Measurements from ENCODE around the gene CCDC192. TPM values are rescaled to one million over a fixed set of nuclear protein-coding genes. Genes with fewer than 3 reads are reported as not detected.
"Not testable (repeated sequence)": the region's sequence is repeated elsewhere in the genome, so short reads cannot be mapped to it uniquely, and the experiment has no call there.

Gene CCDC192
- total RNA-seq, 1 donor from 2014 or later: not detected

- ChIA-PET CTCF (no interaction called here), POLR2A (no interaction called here)
- ATAC-seq (ENCODE audit: low read depth) (no peak), DNase-seq (no peak)
- intact Hi-C loops (cut with micrococcal nuclease): loop anchor here (5.0 kb wide), 1 partner anchor 1969 kb away; the partner anchor contains the start of gene MINAR2
- no peaks in the 10 kb centered on the region for H3K4me1 Mint-ChIP-seq
- peaks cover 15% of the 10 kb centered on the region for H3K9me3 Mint-ChIP-seq
- H3K27ac Mint-ChIP-seq: no peak overlapping the region
- H3K36me3 Mint-ChIP-seq (ENCODE audit: low read depth): no peaks in the 10 kb centered on the region
- peaks cover 3% of the 10 kb centered on the region for H3K27me3 Mint-ChIP-seq
- TF ChIP-seq, protein P1, sequence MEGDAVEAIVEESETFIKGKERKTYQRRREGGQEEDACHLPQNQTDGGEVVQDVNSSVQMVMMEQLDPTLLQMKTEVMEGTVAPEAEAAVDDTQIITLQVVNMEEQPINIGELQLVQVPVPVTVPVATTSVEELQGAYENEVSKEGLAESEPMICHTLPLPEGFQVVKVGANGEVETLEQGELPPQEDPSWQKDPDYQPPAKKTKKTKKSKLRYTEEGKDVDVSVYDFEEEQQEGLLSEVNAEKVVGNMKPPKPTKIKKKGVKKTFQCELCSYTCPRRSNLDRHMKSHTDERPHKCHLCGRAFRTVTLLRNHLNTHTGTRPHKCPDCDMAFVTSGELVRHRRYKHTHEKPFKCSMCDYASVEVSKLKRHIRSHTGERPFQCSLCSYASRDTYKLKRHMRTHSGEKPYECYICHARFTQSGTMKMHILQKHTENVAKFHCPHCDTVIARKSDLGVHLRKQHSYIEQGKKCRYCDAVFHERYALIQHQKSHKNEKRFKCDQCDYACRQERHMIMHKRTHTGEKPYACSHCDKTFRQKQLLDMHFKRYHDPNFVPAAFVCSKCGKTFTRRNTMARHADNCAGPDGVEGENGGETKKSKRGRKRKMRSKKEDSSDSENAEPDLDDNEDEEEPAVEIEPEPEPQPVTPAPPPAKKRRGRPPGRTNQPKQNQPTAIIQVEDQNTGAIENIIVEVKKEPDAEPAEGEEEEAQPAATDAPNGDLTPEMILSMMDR (IDR thresholded peaks at IDR 0.05): no peak
- no peak overlapping the region for H3K4me3 Mint-ChIP-seq
Measured at GRCh38 chr5:127777957-127778356, 74.8 kb downstream of the CCDC192 start.

GRCh38 chr5:127782450-127782849 is 79.3 kb downstream of the CCDC192 start:
- H3K27ac Mint-ChIP-seq; ATAC-seq (ENCODE audit: low read depth); CTCF ChIA-PET; H3K36me3 Mint-ChIP-seq (ENCODE audit: low read depth); DNase-seq; H3K9me3 Mint-ChIP-seq; H3K4me1 Mint-ChIP-seq; H3K27me3 Mint-ChIP-seq; intact Hi-C loops (cut with micrococcal nuclease); H3K4me3 Mint-ChIP-seq; POLR2A ChIA-PET: not testable (repeated sequence)

- no peaks in the 10 kb centered on the region for H3K4me1 Mint-ChIP-seq
- no peak overlapping the region for H3K27ac Mint-ChIP-seq
- H3K27me3 Mint-ChIP-seq: peaks cover 6% of the 10 kb centered on the region
- POLR2A ChIA-PET: no interaction called here
- CTCF ChIA-PET: no interaction called here
- TF ChIP-seq, protein P1 (IDR thresholded peaks at IDR 0.05): no peak
- intact Hi-C loops (cut with micrococcal nuclease): no loop called here
- H3K9me3 Mint-ChIP-seq: peaks cover 3% of the 10 kb centered on the region
- DNase-seq (no peak), ATAC-seq (ENCODE audit: low read depth) (no peak)
- H3K4me3 Mint-ChIP-seq: no peak overlapping the region
- no peaks in the 10 kb centered on the region for H3K36me3 Mint-ChIP-seq (ENCODE audit: low read depth)
Measured at GRCh38 chr5:127785098-127785927, 82.1 kb downstream of the CCDC192 start.

DNA sequence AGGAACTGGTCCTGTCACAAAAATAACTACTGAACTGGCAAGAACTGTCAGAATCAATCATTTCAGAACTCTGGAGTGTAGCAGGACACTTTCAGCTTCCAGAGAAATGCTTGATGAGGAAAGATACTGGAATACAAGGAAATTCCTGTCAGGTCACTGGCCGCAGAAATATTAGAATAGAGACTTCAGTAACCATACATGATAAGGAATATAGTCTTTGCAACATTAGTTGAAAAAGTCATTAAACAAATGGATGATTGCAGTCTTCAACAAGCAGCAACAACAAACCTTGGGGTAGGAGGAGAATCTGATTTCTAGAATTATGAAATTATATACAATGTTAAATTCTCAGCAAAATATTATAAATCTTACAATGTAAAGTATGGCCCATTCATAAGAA is 88.2 kb downstream of the CCDC192 start:
- no peak for ATAC-seq (ENCODE audit: low read depth)
- H3K27me3 Mint-ChIP-seq: peaks cover 3% of the 10 kb centered on the region
- no peaks in the 10 kb centered on the region for H3K4me1 Mint-ChIP-seq
- intact Hi-C loops (cut with micrococcal nuclease): no loop called here
- ChIA-PET CTCF (no interaction called here), POLR2A (no interaction called here)
- H3K9me3 Mint-ChIP-seq: peaks cover 15% of the 10 kb centered on the region
- TF ChIP-seq, protein P1 (IDR thresholded peaks at IDR 0.05): no peak
- no peak overlapping the region for H3K27ac Mint-ChIP-seq
- no peaks in the 10 kb centered on the region for H3K36me3 Mint-ChIP-seq (ENCODE audit: low read depth)
- DNase-seq: no peak
- H3K4me3 Mint-ChIP-seq: no peak overlapping the region

GRCh38 chr5:127791908-127792307 is 88.7 kb downstream of the CCDC192 start:
- H3K27ac Mint-ChIP-seq; POLR2A ChIA-PET; H3K36me3 Mint-ChIP-seq (ENCODE audit: low read depth); H3K4me3 Mint-ChIP-seq; intact Hi-C loops (cut with micrococcal nuclease); CTCF ChIA-PET; H3K4me1 Mint-ChIP-seq; DNase-seq; H3K27me3 Mint-ChIP-seq; ATAC-seq (ENCODE audit: low read depth): not testable (repeated sequence)
- H3K9me3 Mint-ChIP-seq: peaks cover 15% of the 10 kb centered on the region

- H3K27ac Mint-ChIP-seq: no peak overlapping the region
- TF ChIP-seq, protein P1 (IDR thresholded peaks at IDR 0.05): no peak
- no peaks in the 10 kb centered on the region for H3K4me1 Mint-ChIP-seq
- peaks cover 15% of the 10 kb centered on the region for H3K9me3 Mint-ChIP-seq
- DNase-seq (no peak), ATAC-seq (ENCODE audit: low read depth) (no peak)
- POLR2A ChIA-PET: no interaction called here
- no peak overlapping the region for H3K4me3 Mint-ChIP-seq
- H3K36me3 Mint-ChIP-seq (ENCODE audit: low read depth): no peaks in the 10 kb centered on the region
- intact Hi-C loops (cut with micrococcal nuclease): no loop called here
- H3K27me3 Mint-ChIP-seq: no peaks in the 10 kb centered on the region
- CTCF ChIA-PET: no interaction called here
Measured at GRCh38 chr5:127793052-127793451, 89.9 kb downstream of the CCDC192 start.
